Measurements from ENCODE around the gene ADA. TPM values are rescaled to one million over a fixed set of nuclear protein-coding genes. Genes with fewer than 3 reads are reported as not detected.

The ADA gene
- total RNA-seq, 2 donors from 2014 or later, result 1.1 to 10.0 TPM

DNA sequence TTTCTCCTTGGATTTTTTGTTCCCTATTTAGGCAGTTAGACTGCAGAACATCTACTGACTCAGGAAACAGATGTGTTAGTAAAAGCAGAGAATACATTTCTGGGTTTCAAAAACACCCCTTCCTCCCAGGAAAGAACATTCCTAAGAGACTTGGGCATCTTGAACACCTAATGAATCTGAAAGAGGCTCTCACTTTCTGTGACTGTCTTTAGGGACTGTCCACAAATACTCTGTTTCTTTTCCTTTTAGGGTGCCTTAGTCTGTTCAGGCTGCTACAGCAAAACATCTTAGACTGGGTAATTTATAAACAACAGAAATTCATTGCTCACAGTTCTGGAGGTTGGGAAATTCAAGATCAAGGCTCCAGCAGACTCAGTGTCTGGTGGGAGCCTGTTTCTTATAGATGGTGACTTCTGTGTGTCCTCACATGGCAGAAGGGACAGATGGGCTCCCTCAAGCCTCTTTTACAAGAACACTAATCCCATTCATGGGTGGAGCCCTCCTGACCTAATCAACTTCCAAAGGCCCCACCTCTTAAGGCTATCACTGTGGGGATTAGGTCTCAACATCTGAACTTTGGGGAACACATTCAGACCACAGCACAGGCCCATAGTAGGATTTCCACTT lies 44.3 kb upstream of the ADA start:
- no peak for DNase-seq (ENCODE audit: low spot score)
- no peaks in the 10 kb centered on the region for H3K36me3 ChIP-seq
- H3K4me1 ChIP-seq (replicated peaks), result no peaks in the 10 kb centered on the region
- H3K27ac ChIP-seq, result peak overlapping the region; percentile 12 to 49
- H3K4me3 ChIP-seq, result no peak overlapping the region
- TF ChIP-seq POLR2A (IDR thresholded peaks at IDR 0.05), result no peak
- TF ChIP-seq CTCF (IDR thresholded peaks at IDR 0.05), result no peak
- TF ChIP-seq POLR2AphosphoS5 (IDR thresholded peaks at IDR 0.05), result no peak
- H3K27me3 ChIP-seq (replicated peaks; ENCODE audit: insufficient read depth), result no peaks in the 10 kb centered on the region
- no peaks in the 10 kb centered on the region for H3K9me3 ChIP-seq
- intact Hi-C loops (cut with DNase I), result no loop called here

- H3K36me3 ChIP-seq, result no peaks in the 10 kb centered on the region
- no peak overlapping the region for H3K4me3 ChIP-seq
- no peak for DNase-seq (ENCODE audit: low spot score)
- no peaks in the 10 kb centered on the region for H3K27me3 ChIP-seq (replicated peaks; ENCODE audit: insufficient read depth)
- TF ChIP-seq POLR2A (IDR thresholded peaks at IDR 0.05), result no peak
- WGBS, result 67% methylated on average over 2 of the region's 2 CpGs
- no peaks in the 10 kb centered on the region for H3K4me1 ChIP-seq (replicated peaks)
- H3K27ac ChIP-seq, result peak overlapping the region; percentile 33 to 49
- H3K9me3 ChIP-seq, result no peaks in the 10 kb centered on the region
- intact Hi-C loops (cut with DNase I), result no loop called here
Observed at GRCh38 chr20:44695295-44695673, 43.8 kb upstream of the ADA start.

DNA sequence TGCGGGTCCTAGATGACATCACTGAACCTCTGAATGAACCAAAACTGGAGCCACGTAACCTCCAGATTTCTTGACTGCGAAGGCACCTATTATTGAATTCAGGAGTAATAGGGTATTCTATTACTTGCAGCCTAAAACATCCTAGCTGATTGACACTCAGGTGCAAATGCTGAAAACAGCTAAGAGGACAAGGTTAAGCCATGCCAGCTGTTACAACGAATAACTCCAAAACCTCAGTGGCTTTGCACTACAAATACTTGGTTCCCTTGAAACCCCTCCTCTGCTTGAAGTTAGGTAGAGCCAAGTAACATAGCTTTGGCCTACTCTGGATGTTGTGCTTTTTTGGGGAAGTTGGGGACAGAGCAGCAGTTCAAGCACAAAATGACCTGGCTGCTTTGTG lies 42.7 kb upstream of the ADA start:
- 96% methylated on average over 4 of the region's 4 CpGs for WGBS
- H3K4me3 ChIP-seq, result no peak overlapping the region
- H3K27me3 ChIP-seq (replicated peaks; ENCODE audit: insufficient read depth), result no peaks in the 10 kb centered on the region
- no peaks in the 10 kb centered on the region for H3K9me3 ChIP-seq
- H3K27ac ChIP-seq, result peak overlapping the region; percentile 33 to 49
- no peaks in the 10 kb centered on the region for H3K4me1 ChIP-seq (replicated peaks)
- intact Hi-C loops (cut with DNase I), result no loop called here
- TF ChIP-seq POLR2AphosphoS5 (IDR thresholded peaks at IDR 0.05), result no peak
- TF ChIP-seq POLR2A (IDR thresholded peaks at IDR 0.05), result no peak
- TF ChIP-seq CTCF (IDR thresholded peaks at IDR 0.05), result no peak
- no peaks in the 10 kb centered on the region for H3K36me3 ChIP-seq
- no peak for DNase-seq (ENCODE audit: low spot score)

DNA sequence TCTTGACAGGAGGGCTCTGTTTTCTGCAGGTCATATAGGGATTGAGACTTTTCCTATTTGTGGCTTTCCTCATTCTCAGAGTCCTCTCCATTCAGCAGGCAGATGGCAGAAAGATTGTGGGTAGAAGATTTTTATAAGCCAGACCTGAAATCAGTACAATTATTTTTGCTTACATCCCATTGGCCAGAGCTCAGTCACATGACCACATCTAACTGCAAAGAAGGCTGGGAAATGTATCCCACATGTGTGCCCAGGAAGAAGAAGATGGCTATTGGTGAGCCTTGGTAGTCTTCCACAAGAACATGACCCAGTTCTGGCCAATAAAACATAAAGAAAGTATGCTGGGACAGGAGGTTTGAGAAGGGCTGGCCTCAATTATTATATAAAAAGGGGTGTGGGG lies 42.1 kb upstream of the ADA start:
- H3K4me1 ChIP-seq (replicated peaks), result no peaks in the 10 kb centered on the region
- H3K4me3 ChIP-seq, result no peak overlapping the region
- peak overlapping the region; percentile 24 to 46 for H3K27ac ChIP-seq
- H3K27me3 ChIP-seq (replicated peaks; ENCODE audit: insufficient read depth), result no peaks in the 10 kb centered on the region
- no peaks in the 10 kb centered on the region for H3K36me3 ChIP-seq
- H3K9me3 ChIP-seq, result no peaks in the 10 kb centered on the region
- TF ChIP-seq POLR2A (IDR thresholded peaks at IDR 0.05) (no peak), POLR2AphosphoS5 (IDR thresholded peaks at IDR 0.05) (no peak), CTCF (IDR thresholded peaks at IDR 0.05) (no peak)
- intact Hi-C loops (cut with DNase I), result no loop called here
- DNase-seq (ENCODE audit: low spot score), result no peak

DNA sequence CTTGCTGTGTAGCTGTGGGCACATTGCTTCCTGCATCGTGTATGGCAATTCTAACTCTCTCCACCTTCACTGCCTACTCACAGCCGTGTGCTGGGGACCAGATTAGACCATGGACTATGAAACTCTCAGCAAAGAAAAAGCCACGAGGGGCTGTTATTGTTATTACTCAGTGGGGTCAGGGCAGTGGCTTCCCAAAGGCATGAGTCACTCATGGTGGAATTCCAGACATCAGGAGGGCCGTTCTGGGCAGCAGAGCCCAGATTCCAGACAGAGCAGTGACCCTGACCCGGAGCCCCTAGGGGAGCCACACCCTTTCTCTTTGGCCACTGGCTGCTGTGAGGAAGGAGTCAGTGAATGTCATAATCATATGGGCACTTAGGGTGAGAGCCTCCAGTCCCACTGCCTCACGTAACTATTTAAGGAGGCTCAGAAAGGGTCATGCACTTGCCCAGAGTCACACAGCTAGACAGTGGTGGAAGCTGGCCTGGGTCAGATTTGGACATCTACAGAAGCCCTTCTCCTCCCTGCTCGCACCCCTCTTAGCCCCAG lies 41.5 kb upstream of the ADA start:
- Histone ChIP-seq H3K4me1 (replicated peaks) (no peaks in the 10 kb centered on the region), H3K27ac (peak overlapping the region; percentile 24 to 46), H3K4me3 (no peak overlapping the region), H3K36me3 (no peaks in the 10 kb centered on the region), H3K9me3 (no peaks in the 10 kb centered on the region), H3K27me3 (replicated peaks; ENCODE audit: insufficient read depth) (no peaks in the 10 kb centered on the region)
- DNase-seq (ENCODE audit: low spot score), result no peak
- intact Hi-C loops (cut with DNase I), result no loop called here
- WGBS, result 30% methylated on average over 7 of the region's 7 CpGs
- TF ChIP-seq POLR2AphosphoS5 (IDR thresholded peaks at IDR 0.05), result peak; percentile 52
- no peak for TF ChIP-seq POLR2A (IDR thresholded peaks at IDR 0.05)
